ENCODE data around the gene TMEM45A.

GRCh38 chr3:100503448-100503847, 11.0 kb downstream of the TMEM45A start:
- TF ChIP-seq, protein P1, sequence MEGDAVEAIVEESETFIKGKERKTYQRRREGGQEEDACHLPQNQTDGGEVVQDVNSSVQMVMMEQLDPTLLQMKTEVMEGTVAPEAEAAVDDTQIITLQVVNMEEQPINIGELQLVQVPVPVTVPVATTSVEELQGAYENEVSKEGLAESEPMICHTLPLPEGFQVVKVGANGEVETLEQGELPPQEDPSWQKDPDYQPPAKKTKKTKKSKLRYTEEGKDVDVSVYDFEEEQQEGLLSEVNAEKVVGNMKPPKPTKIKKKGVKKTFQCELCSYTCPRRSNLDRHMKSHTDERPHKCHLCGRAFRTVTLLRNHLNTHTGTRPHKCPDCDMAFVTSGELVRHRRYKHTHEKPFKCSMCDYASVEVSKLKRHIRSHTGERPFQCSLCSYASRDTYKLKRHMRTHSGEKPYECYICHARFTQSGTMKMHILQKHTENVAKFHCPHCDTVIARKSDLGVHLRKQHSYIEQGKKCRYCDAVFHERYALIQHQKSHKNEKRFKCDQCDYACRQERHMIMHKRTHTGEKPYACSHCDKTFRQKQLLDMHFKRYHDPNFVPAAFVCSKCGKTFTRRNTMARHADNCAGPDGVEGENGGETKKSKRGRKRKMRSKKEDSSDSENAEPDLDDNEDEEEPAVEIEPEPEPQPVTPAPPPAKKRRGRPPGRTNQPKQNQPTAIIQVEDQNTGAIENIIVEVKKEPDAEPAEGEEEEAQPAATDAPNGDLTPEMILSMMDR (IDR thresholded peaks at IDR 0.05; ENCODE audit: low read depth, low read length): no peak
- TF ChIP-seq EZH2phosphoT487 (IDR thresholded peaks at IDR 0.05; ENCODE audit: low read depth): no peak

Measured in OCI-LY3 (cell line).